Adipocyte (in vitro differentiated cells): ENCODE measurements around the gene SULT1A1.
"Not testable (repeated sequence)": the region's sequence is repeated elsewhere in the genome, so short reads cannot be mapped to it uniquely, and the experiment has no call there.

ENCODE experiments used
- DNase-seq: peaks from one replicate; pipeline ENCODE4 v3.0.0-alpha.2; 2015; ENCODE audit warnings: low read depth
- H3K27me3 ChIP-seq: replicated peaks from 2 replicates; pipeline ENCODE4 v1.7.0; 2013; ENCODE audit warnings: mild to moderate bottlenecking, low read length, moderate library complexity; ENCODE audit not compliant: control insufficient read depth, insufficient read depth
- H3K36me3 ChIP-seq: 2 replicates; pipeline ENCODE4 v1.7.0; 2013; ENCODE audit warnings: low read length, mild to moderate bottlenecking, moderate library complexity; ENCODE audit not compliant: control insufficient read depth, insufficient read depth, severe bottlenecking
- H3K4me1 ChIP-seq: 2 replicates; pipeline ENCODE4 v1.7.0; 2013; ENCODE audit warnings: mild to moderate bottlenecking, low read length, moderate library complexity; ENCODE audit not compliant: control insufficient read depth, insufficient read depth
- H3K4me3 ChIP-seq: 2 replicates; pipeline ENCODE4 v1.7.0; 2013; ENCODE audit warnings: mild to moderate bottlenecking, low read length, moderate library complexity
- H3K9ac ChIP-seq: 2 replicates; pipeline ENCODE4 v1.7.0; 2013; ENCODE audit warnings: mild to moderate bottlenecking, low read length, moderate library complexity
- H3K9me3 ChIP-seq: 2 replicates; pipeline ENCODE4 v1.7.0; 2013; ENCODE audit warnings: mild to moderate bottlenecking, low read length, moderate library complexity; ENCODE audit not compliant: control insufficient read depth

SULT1A1 gene

GRCh38 chr16:28567292-28567691 lies 42.6 kb downstream of the SULT1A1 start:
- H3K27me3 ChIP-seq = no peaks in the 10 kb centered on the region
- H3K9ac ChIP-seq = no peak overlapping the region
- peaks cover 5% of the 10 kb centered on the region for H3K4me1 ChIP-seq
- no peaks in the 10 kb centered on the region for H3K36me3 ChIP-seq
- no peak for DNase-seq
- H3K9me3 ChIP-seq = peaks cover 7% of the 10 kb centered on the region
- H3K4me3 ChIP-seq = no peak overlapping the region

- peaks cover 13% of the 10 kb centered on the region for H3K4me1 ChIP-seq
- H3K9me3 ChIP-seq, H3K9ac ChIP-seq, H3K4me3 ChIP-seq, DNase-seq, H3K27me3 ChIP-seq, H3K36me3 ChIP-seq: not testable (repeated sequence)
These were observed 43.5 kb downstream of the SULT1A1 start for GRCh38 chr16:28566233-28566925.

GRCh38 chr16:28563218-28563617 lies 46.6 kb downstream of the SULT1A1 start:
- H3K4me3 ChIP-seq = no peak overlapping the region
- H3K4me1 ChIP-seq = peaks cover 7% of the 10 kb centered on the region
- no peaks in the 10 kb centered on the region for H3K27me3 ChIP-seq
- DNase-seq = no peak
- H3K9me3 ChIP-seq = peaks cover 7% of the 10 kb centered on the region
- H3K36me3 ChIP-seq = peaks cover 5% of the 10 kb centered on the region
- H3K9ac ChIP-seq = no peak overlapping the region

- peaks cover 3% of the 10 kb centered on the region for H3K9me3 ChIP-seq
- peaks cover 5% of the 10 kb centered on the region for H3K36me3 ChIP-seq
- peaks cover 12% of the 10 kb centered on the region for H3K4me1 ChIP-seq
- no peaks in the 10 kb centered on the region for H3K27me3 ChIP-seq
- no peak overlapping the region for H3K9ac ChIP-seq
- DNase-seq = no peak
- no peak overlapping the region for H3K4me3 ChIP-seq
These were observed 47.6 kb downstream of the SULT1A1 start for GRCh38 chr16:28562199-28562598.

- Histone ChIP-seq H3K4me1 (peaks cover 17% of the 10 kb centered on the region), H3K9ac (no peak overlapping the region), H3K4me3 (no peak overlapping the region), H3K9me3 (no peaks in the 10 kb centered on the region), H3K27me3 (no peaks in the 10 kb centered on the region), H3K36me3 (peaks cover 5% of the 10 kb centered on the region)
- DNase-seq = no peak
These were observed 48.2 kb downstream of the SULT1A1 start for GRCh38 chr16:28561557-28562187.

- Histone ChIP-seq H3K4me1 (peaks cover 24% of the 10 kb centered on the region), H3K27me3 (no peaks in the 10 kb centered on the region), H3K9ac (no peak overlapping the region), H3K4me3 (no peak overlapping the region), H3K36me3 (peaks cover 5% of the 10 kb centered on the region), H3K9me3 (no peaks in the 10 kb centered on the region)
- DNase-seq = no peak
These were observed 51.4 kb downstream of the SULT1A1 start for GRCh38 chr16:28558456-28558855.

- Histone ChIP-seq H3K27me3 (no peaks in the 10 kb centered on the region), H3K36me3 (peaks cover 5% of the 10 kb centered on the region), H3K9ac (no peak overlapping the region), H3K4me1 (peaks cover 23% of the 10 kb centered on the region), H3K4me3 (no peak overlapping the region), H3K9me3 (no peaks in the 10 kb centered on the region)
- no peak for DNase-seq
These were observed 52.9 kb downstream of the SULT1A1 start for GRCh38 chr16:28556914-28557320.

GRCh38 chr16:28555561-28555960 lies 54.3 kb downstream of the SULT1A1 start:
- Histone ChIP-seq H3K27me3 (no peaks in the 10 kb centered on the region), H3K9ac (no peak overlapping the region), H3K4me1 (peaks cover 17% of the 10 kb centered on the region), H3K4me3 (no peak overlapping the region), H3K9me3 (no peaks in the 10 kb centered on the region), H3K36me3 (peaks cover 5% of the 10 kb centered on the region)
- DNase-seq = no peak
